ENCODE results near the gene CARD10.

Gene CARD10

GRCh38 chr22:37525746-37526350 lies 6.6 kb upstream of the CARD10 start:
- no peak for DNase-seq

GRCh38 chr22:37525073-37525745 lies 6.0 kb upstream of the CARD10 start:
- DNase-seq, result no peak

- DNase-seq, result no peak
These were observed 3.3 kb upstream of the CARD10 start for GRCh38 chr22:37522482-37522881.

- DNase-seq, result no peak
These were observed 2.1 kb upstream of the CARD10 start for GRCh38 chr22:37521236-37521739.

- DNase-seq, result no peak
These were observed 1.6 kb upstream of the CARD10 start for GRCh38 chr22:37520776-37521191.

- no peak for DNase-seq
These were observed 527 bp downstream of the CARD10 start for GRCh38 chr22:37518509-37519267.

GRCh38 chr22:37517826-37518450 lies 1.3 kb downstream of the CARD10 start:
- DNase-seq, result no peak

- no peak for DNase-seq
These were observed 2.8 kb downstream of the CARD10 start for GRCh38 chr22:37516456-37516855.

GRCh38 chr22:37515901-37516300 lies 3.3 kb downstream of the CARD10 start:
- no peak for DNase-seq

- DNase-seq, result no peak
These were observed 4.6 kb downstream of the CARD10 start for GRCh38 chr22:37514526-37515051.

GRCh38 chr22:37511395-37512104 lies 7.7 kb downstream of the CARD10 start:
- DNase-seq, result no peak

- no peak for DNase-seq
These were observed 9.1 kb downstream of the CARD10 start for GRCh38 chr22:37510091-37510490.

GRCh38 chr22:37509059-37509860 lies 10.0 kb downstream of the CARD10 start:
- no peak for DNase-seq

- DNase-seq, result no peak
These were observed 10.7 kb downstream of the CARD10 start for GRCh38 chr22:37508431-37508992.

GRCh38 chr22:37507731-37508130 lies 11.5 kb downstream of the CARD10 start:
- DNase-seq, result no peak

- DNase-seq, result no peak
These were observed 13.2 kb downstream of the CARD10 start for GRCh38 chr22:37505989-37506388.

- no peak for DNase-seq
These were observed 13.7 kb downstream of the CARD10 start for GRCh38 chr22:37505565-37505964.

- no peak for DNase-seq
These were observed 14.3 kb downstream of the CARD10 start for GRCh38 chr22:37504964-37505363.

- DNase-seq, result no peak
These were observed 15.4 kb downstream of the CARD10 start for GRCh38 chr22:37503850-37504249.

- DNase-seq, result no peak
These were observed 16.0 kb downstream of the CARD10 start for GRCh38 chr22:37503183-37503683.
